ENCODE data around the gene FAM83F.

The FAM83F gene

GRCh38 chr22:40076702-40077645 lies 82.2 kb downstream of the FAM83F start:
- DNase-seq: no peak

GRCh38 chr22:40077646-40078016 lies 82.9 kb downstream of the FAM83F start:
- DNase-seq: no peak

GRCh38 chr22:40081662-40082061 lies 86.9 kb downstream of the FAM83F start:
- no peak for DNase-seq

- no peak for DNase-seq
These were observed 87.4 kb downstream of the FAM83F start for GRCh38 chr22:40082184-40082583.

GRCh38 chr22:40083794-40084193 lies 89.0 kb downstream of the FAM83F start:
- no peak for DNase-seq

- no peak for DNase-seq
These were observed 89.5 kb downstream of the FAM83F start for GRCh38 chr22:40084246-40084645.

GRCh38 chr22:40088818-40089217 lies 94.1 kb downstream of the FAM83F start:
- DNase-seq: no peak
